HG02973 (cell line): ENCODE measurements around the gene AGPAT4.
A peak's percentile ranks its signal among the peaks of the same experiment; 100 is the strongest.
"Not testable (repeated sequence)": the region's sequence is repeated elsewhere in the genome, so short reads cannot be mapped to it uniquely, and the experiment has no call there.

Source experiments
- ATAC-seq: cut with Tn5 transposase; IDR thresholded peaks from one replicate; pipeline ENCODE4 v1.9.1; 2021; ENCODE audit warnings: moderate library complexity; ENCODE audit not compliant: unreplicated experiment

Gene AGPAT4, protein sequence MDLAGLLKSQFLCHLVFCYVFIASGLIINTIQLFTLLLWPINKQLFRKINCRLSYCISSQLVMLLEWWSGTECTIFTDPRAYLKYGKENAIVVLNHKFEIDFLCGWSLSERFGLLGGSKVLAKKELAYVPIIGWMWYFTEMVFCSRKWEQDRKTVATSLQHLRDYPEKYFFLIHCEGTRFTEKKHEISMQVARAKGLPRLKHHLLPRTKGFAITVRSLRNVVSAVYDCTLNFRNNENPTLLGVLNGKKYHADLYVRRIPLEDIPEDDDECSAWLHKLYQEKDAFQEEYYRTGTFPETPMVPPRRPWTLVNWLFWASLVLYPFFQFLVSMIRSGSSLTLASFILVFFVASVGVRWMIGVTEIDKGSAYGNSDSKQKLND

GRCh38 chr6:161273752-161274487 lies at the start of gene AGPAT4:
TSS of gene AGPAT4 (minus strand) at chr6:161274061. CDS start at chr6:161232213, 41,848 bp downstream.
- ATAC-seq, result peak; percentile 98

GRCh38 chr6:161319231-161319630 lies 45.4 kb upstream of the AGPAT4 start:
- ATAC-seq, result no peak

DNA sequence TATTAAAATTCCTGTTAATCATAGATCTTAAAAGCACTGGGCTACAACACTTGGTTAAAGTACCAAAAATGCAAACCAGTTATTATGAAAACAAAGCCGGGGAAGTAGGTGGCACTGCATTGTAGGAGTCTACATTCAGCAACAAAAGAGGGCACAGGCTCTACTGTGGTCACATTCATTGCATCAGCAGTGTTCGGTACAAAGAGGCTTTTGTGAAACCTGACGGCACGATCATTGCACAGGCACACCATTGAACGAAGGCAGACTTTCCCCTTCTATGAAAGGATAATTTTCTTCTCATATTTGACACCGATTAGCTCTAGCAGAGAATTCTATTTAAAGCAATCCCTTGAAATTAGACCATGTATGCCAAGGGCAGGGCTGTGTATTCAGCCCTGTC lies 44.6 kb upstream of the AGPAT4 start:
- ATAC-seq, result no peak

DNA sequence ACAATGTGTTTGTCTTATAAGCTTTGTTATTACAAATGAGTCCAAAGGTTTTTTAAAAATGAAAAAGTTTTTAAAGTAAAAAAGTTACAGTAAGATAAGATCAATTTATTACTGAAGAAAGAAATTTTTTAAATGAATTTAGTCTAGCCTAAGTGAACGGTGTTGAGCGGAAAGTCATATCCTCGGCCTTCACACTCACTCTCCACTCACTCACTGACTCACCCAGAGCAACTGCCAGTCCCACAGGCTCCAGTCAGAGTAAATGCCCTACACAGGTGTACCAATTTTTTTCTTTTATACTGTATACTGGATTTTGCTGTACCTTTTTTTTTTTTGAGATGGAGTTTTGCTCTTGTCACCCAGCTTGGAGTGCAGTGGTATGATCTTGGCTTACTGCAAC lies 42.7 kb upstream of the AGPAT4 start:
- no peak for ATAC-seq

GRCh38 chr6:161315246-161315917 lies 41.5 kb upstream of the AGPAT4 start:
- not testable (repeated sequence) for ATAC-seq

DNA sequence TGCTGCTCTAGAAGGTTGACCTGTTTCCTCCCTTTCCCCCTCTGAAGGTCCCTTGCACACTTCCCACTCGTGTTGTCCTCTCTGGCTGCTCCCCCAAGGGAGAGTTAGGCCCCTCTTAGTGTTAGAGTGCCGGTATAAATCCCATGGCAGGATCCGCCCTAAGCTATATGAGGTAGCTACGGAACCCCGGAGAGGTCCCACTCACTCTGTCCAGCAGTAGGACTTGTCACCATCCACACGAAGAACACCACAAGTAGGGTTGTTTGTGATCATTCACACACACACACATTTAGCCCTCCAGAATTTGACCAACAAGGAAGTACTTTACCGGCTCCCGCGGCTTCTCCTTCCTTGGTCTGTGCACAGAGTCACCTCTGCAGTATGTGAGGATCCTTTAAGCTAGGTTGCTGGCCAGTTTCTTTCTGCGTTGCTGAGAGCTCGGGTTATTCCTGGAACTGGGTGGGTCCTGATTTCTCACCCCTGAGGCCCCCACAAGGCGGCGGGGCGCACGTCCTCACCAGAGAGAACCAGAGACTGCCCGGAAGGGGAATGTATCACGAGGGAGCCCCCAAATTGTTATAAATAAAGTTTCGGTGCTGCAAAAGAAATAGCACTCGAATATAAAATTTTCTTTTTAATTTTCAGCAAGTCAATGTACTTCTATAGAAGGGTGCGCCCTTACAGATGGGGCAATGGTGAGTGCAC lies 40.8 kb upstream of the AGPAT4 start:
- not testable (repeated sequence) for ATAC-seq

GRCh38 chr6:161313940-161314509 lies 40.2 kb upstream of the AGPAT4 start:
- ATAC-seq, result no peak

DNA sequence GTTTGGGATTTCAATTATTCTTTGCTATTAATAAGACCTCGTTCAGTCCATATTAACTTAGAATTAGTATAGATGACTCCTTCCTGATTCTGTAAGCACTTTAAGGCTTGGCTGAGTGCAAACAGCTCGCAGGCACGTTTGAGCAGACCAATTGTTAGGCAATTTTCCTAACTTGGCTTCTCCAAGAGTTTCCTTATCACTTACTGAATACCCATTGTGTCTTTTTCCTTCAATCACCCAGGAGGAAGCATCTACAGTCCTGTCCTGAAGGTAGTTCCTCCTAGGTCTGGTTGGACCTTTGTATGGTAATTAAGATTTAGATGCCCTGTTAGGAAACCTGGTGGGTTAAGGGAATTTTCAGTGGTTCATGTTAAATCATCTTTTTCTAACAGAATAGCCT lies 39.6 kb upstream of the AGPAT4 start:
- ATAC-seq, result not testable (repeated sequence)

DNA sequence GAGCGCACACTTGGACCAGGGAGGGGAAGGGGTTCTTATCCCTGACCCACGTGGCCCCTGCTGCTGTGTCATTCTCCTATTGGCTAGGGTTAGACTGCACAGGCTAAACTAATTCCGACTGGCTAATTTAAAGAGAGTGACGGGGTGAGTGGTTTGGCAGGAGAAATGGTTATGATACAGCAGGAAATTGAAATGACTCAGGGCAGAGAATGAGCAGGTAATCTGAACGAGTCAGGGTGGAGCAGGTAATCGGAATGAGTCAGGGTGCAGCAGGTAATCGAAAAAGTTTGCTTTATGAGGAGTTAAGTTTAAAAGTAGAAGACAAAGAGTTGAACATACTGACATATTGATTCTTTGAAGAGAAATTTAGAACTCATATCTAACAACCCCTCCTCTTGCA lies 35.9 kb upstream of the AGPAT4 start:
- ATAC-seq, result not testable (repeated sequence)

- ATAC-seq, result no peak
Measured at GRCh38 chr6:161308075-161308655, 34.3 kb upstream of the AGPAT4 start.

GRCh38 chr6:161305860-161306259 lies 32.0 kb upstream of the AGPAT4 start:
- ATAC-seq, result no peak

- no peak for ATAC-seq
Measured at GRCh38 chr6:161303628-161304340, 29.9 kb upstream of the AGPAT4 start.

DNA sequence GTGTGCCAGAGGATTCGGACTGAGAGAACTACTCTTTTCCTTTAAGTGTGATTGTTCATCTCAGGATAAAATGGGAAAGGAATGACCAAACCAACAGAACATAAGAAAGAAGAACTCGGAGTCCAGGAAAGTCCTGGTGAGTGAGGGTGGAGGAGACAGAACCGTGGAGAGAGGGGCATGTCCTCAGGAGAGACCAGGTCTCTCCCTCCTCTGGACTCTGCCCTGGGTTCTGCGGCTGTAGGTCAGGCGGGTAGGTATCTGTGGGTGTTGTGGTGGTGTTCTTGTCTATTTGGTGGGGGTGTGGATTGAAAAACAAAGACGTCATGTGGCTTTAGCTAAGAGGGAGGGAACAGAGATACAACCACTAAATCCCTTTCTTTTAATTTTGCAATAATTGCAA lies 29.1 kb upstream of the AGPAT4 start:
- ATAC-seq, result no peak

- ATAC-seq, result no peak
Measured at GRCh38 chr6:161301338-161301737, 27.5 kb upstream of the AGPAT4 start.

- no peak for ATAC-seq
Measured at GRCh38 chr6:161300823-161301222, 27.0 kb upstream of the AGPAT4 start.

DNA sequence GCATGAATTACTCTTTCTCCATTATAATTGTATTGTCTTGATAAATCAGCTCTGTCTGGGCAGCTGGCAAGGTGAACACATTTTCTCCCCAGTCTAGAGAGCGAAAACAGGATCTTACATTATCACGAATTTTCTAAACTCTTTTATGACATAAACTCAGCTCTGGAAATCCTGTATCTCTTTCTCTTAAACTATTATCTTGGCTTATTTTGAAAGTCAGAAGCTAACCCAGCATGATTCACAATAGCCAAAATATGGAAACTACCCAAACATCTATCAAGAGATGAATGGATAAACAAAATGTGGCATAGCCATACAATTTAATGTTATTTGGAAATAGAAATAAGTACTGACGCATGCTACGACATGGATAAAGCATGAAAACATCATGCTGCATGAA lies 25.9 kb upstream of the AGPAT4 start:
- no peak for ATAC-seq

- no peak for ATAC-seq
Measured at GRCh38 chr6:161295784-161296183, 21.9 kb upstream of the AGPAT4 start.

GRCh38 chr6:161292650-161293281 lies 18.9 kb upstream of the AGPAT4 start:
- ATAC-seq, result no peak

- ATAC-seq, result no peak
Measured at GRCh38 chr6:161292145-161292544, 18.3 kb upstream of the AGPAT4 start.
